Mucosa of descending colon (tissue), 3 donors: ENCODE data around the gene ZSWIM8. TPM values are rescaled to one million over a fixed set of nuclear protein-coding genes. Genes with fewer than 3 reads are reported as not detected.

Experiments used
- ATAC-seq: fragments of 200-7000 bp; cut with Tn5 transposase; one replicate; pipeline ENCODE4 v1.9.1; 2020; ENCODE audit warnings: mild to moderate bottlenecking, moderate library complexity
- DNase-seq, 3 donors: peaks; one replicate each; pipeline ENCODE4 v3.0.0-alpha.2; 2020
- H3K36me3 ChIP-seq: fragments of 200-600 bp; one replicate; pipeline ENCODE4 v1.8.0; 2021; ENCODE audit warnings: low read depth, mild to moderate bottlenecking
- H3K4me1 ChIP-seq: fragments of 200-600 bp; one replicate; pipeline ENCODE4 v1.8.0; 2021; ENCODE audit warnings: low read depth, mild to moderate bottlenecking
- H3K4me3 ChIP-seq: fragments of 200-600 bp; one replicate; pipeline ENCODE4 v1.8.0; 2021; ENCODE audit warnings: mild to moderate bottlenecking
- H3K9me3 ChIP-seq: fragments of 200-600 bp; one replicate; pipeline ENCODE4 v1.8.0; 2021; ENCODE audit warnings: mild to moderate bottlenecking
- CTCF ChIP-seq: fragments of 200-600 bp; IDR thresholded peaks from one replicate; pipeline ENCODE4 v1.8.0; 2022; ENCODE audit warnings: antibody characterized with exemption, mild to moderate bottlenecking
- intact Hi-C, 2 donors: fragments of 100-400 bp; cut with DNase I in 1 of 2; cut with micrococcal nuclease in 1 of 2; formaldehyde crosslinking; loops; one replicate each; pipeline versions ENCODE4 v1.11.0 to v1.11.1; 2022; cut with DNase I, micrococcal nuclease
- total RNA-seq, 3 donors: library from RNA; stranded (reverse); fragmentation: NEBNext Ultra II Directional in 2 of 3; extraction: Animal tissue kit (Norgen Biotek cat#: 25700) in 2 of 3; gene quantifications; one replicate each; pipeline versions ENCODE4 v1.2.1 to v1.2.4, GENCODE V29; 2021 to 2023
- donor health status: DM: no; HTN: no; CAD: no; lungs with moderate emphysema.
- donor health status: DM: no; HTN: no; CAD: no.
- donor health status: DM: no; HTN: yes; CAD: no.

Gene ZSWIM8
- total RNA-seq, 3 donors from 2014 or later, result 72.5 to 119 (median 90.1) TPM

- TF ChIP-seq CTCF, result no peak
- intact Hi-C loops, result no loop called here
- Histone ChIP-seq H3K4me1 (peaks cover 26% of the 10 kb centered on the region), H3K4me3 (peak overlapping the region; percentile 65), H3K9me3 (no peaks in the 10 kb centered on the region), H3K36me3 (no peaks in the 10 kb centered on the region)
- ATAC-seq (peak; percentile 66), DNase-seq (peak in 2 of 3 donors; percentile 75 to 80)
Observed at GRCh38 chr10:73744664-73744975, 40.8 kb upstream of the ZSWIM8 start.

GRCh38 chr10:73746721-73747120 lies 38.7 kb upstream of the ZSWIM8 start:
- intact Hi-C loops, result no loop called here
- Histone ChIP-seq H3K4me1 (peaks cover 26% of the 10 kb centered on the region), H3K36me3 (no peaks in the 10 kb centered on the region), H3K4me3 (no peak overlapping the region), H3K9me3 (no peaks in the 10 kb centered on the region)
- DNase-seq (no peak), ATAC-seq (no peak)
- TF ChIP-seq CTCF, result no peak

GRCh38 chr10:73750819-73751218 lies 34.6 kb upstream of the ZSWIM8 start:
- ATAC-seq (no peak), DNase-seq (no peak)
- Histone ChIP-seq H3K4me1 (peaks cover 11% of the 10 kb centered on the region), H3K9me3 (no peaks in the 10 kb centered on the region), H3K36me3 (no peaks in the 10 kb centered on the region), H3K4me3 (no peak overlapping the region)
- intact Hi-C loops, result no loop called here
- no peak for TF ChIP-seq CTCF

- ATAC-seq (no peak), DNase-seq (no peak)
- Histone ChIP-seq H3K4me1 (no peaks in the 10 kb centered on the region), H3K9me3 (no peaks in the 10 kb centered on the region), H3K4me3 (no peak overlapping the region), H3K36me3 (no peaks in the 10 kb centered on the region)
- intact Hi-C loops, result no loop called here
- TF ChIP-seq CTCF, result no peak
Observed at GRCh38 chr10:73756183-73756582, 29.2 kb upstream of the ZSWIM8 start.

- intact Hi-C loops, result no loop called here
- no peak for TF ChIP-seq CTCF
- Histone ChIP-seq H3K4me1 (no peaks in the 10 kb centered on the region), H3K36me3 (peaks cover 10% of the 10 kb centered on the region), H3K9me3 (no peaks in the 10 kb centered on the region), H3K4me3 (no peak overlapping the region)
- no peak for ATAC-seq
- DNase-seq, result no peak
Observed at GRCh38 chr10:73758704-73759511, 26.5 kb upstream of the ZSWIM8 start.
